ENCODE data around the gene GNG8. TPM values are rescaled to one million over a fixed set of nuclear protein-coding genes. Genes with fewer than 3 reads are reported as not detected.
A peak's percentile ranks its signal among the peaks of the same experiment; 100 is the strongest.

The GNG8 gene
- total RNA-seq, 1 donor from 2014 or later, result not detected

- DNase-seq (ENCODE audit: low read depth in 2 of 2), result no peak
These were observed 17.3 kb downstream of the GNG8 start for GRCh38 chr19:46618670-46619231.

- DNase-seq (ENCODE audit: low read depth in 2 of 2), result no peak
These were observed 18.4 kb downstream of the GNG8 start for GRCh38 chr19:46617601-46618000.

- DNase-seq (ENCODE audit: low read depth in 2 of 2), result peak in 1 of 2 donors; percentile 72
These were observed 19.2 kb downstream of the GNG8 start for GRCh38 chr19:46616631-46617322.

GRCh38 chr19:46615966-46616365 lies 20.0 kb downstream of the GNG8 start:
- no peak for DNase-seq (ENCODE audit: low read depth in 2 of 2)

GRCh38 chr19:46614114-46614722 lies 21.8 kb downstream of the GNG8 start:
- DNase-seq (ENCODE audit: low read depth in 2 of 2), result peak; percentile 52 to 78

- DNase-seq (ENCODE audit: low read depth in 2 of 2), result no peak
These were observed 22.5 kb downstream of the GNG8 start for GRCh38 chr19:46613525-46613924.

- DNase-seq (ENCODE audit: low read depth in 2 of 2), result no peak
These were observed 24.2 kb downstream of the GNG8 start for GRCh38 chr19:46611776-46612175.

- no peak for DNase-seq (ENCODE audit: low read depth in 2 of 2)
These were observed 24.9 kb downstream of the GNG8 start for GRCh38 chr19:46610851-46611770.

- DNase-seq (ENCODE audit: low read depth in 2 of 2), result no peak
These were observed 25.6 kb downstream of the GNG8 start for GRCh38 chr19:46610413-46610775.

- no peak for DNase-seq (ENCODE audit: low read depth in 2 of 2)
These were observed 26.2 kb downstream of the GNG8 start for GRCh38 chr19:46609511-46610412.

GRCh38 chr19:46608581-46609345 lies 27.2 kb downstream of the GNG8 start:
- DNase-seq (ENCODE audit: low read depth in 2 of 2), result no peak

GRCh38 chr19:46608178-46608577 lies 27.8 kb downstream of the GNG8 start:
- DNase-seq (ENCODE audit: low read depth in 2 of 2), result no peak

GRCh38 chr19:46607448-46607841 lies 28.6 kb downstream of the GNG8 start:
- DNase-seq (ENCODE audit: low read depth in 2 of 2), result no peak

GRCh38 chr19:46606681-46607447 lies 29.1 kb downstream of the GNG8 start:
- DNase-seq (ENCODE audit: low read depth in 2 of 2), result no peak

GRCh38 chr19:46606019-46606418 lies 30.0 kb downstream of the GNG8 start:
- DNase-seq (ENCODE audit: low read depth in 2 of 2), result no peak

GRCh38 chr19:46605356-46605821 lies 30.6 kb downstream of the GNG8 start:
- DNase-seq (ENCODE audit: low read depth in 2 of 2), result no peak

- DNase-seq (ENCODE audit: low read depth in 2 of 2), result no peak
These were observed 31.1 kb downstream of the GNG8 start for GRCh38 chr19:46604781-46605355.

GRCh38 chr19:46603752-46604231 lies 32.2 kb downstream of the GNG8 start:
- DNase-seq (ENCODE audit: low read depth in 2 of 2), result no peak

- DNase-seq (ENCODE audit: low read depth in 2 of 2), result no peak
These were observed 32.8 kb downstream of the GNG8 start for GRCh38 chr19:46603195-46603637.
